GM12874 (cell line): ENCODE measurements around the gene CACNA1C.

ENCODE experiments used
- CTCF ChIP-seq: IDR thresholded peaks from 2 replicates; pipeline ENCODE4 v1.5.1; 2011; ENCODE audit warnings: low read depth, mild to moderate bottlenecking, control low read depth, low read length, moderate library complexity; ENCODE audit not compliant: insufficient read depth

CACNA1C gene

GRCh38 chr12:2117541-2117940 lies 64.8 kb downstream of the CACNA1C start:
- TF ChIP-seq CTCF, result no peak

GRCh38 chr12:2118061-2118460 lies 65.3 kb downstream of the CACNA1C start:
- TF ChIP-seq CTCF, result no peak

GRCh38 chr12:2118481-2119255 lies 65.9 kb downstream of the CACNA1C start:
- TF ChIP-seq CTCF, result no peak

- TF ChIP-seq CTCF, result no peak
These were observed 66.5 kb downstream of the CACNA1C start for GRCh38 chr12:2119266-2119665.

GRCh38 chr12:2120982-2121758 lies 68.4 kb downstream of the CACNA1C start:
- no peak for TF ChIP-seq CTCF

GRCh38 chr12:2124466-2125023 lies 71.8 kb downstream of the CACNA1C start:
- TF ChIP-seq CTCF, result no peak
